HUES48 (cell line): ENCODE results near the gene LRTM1.

ENCODE experiments used
- H3K27ac ChIP-seq: one replicate; pipeline ENCODE4 v1.7.0; 2013; ENCODE audit warnings: low read depth, low read length, inconsistent platforms
- H3K27me3 ChIP-seq: 2 replicates; pipeline ENCODE4 v1.6.1; 2013; ENCODE audit warnings: mild to moderate bottlenecking, low read length; ENCODE audit not compliant: control insufficient read depth, insufficient read depth
- H3K36me3 ChIP-seq: 2 replicates; pipeline ENCODE4 v1.6.1; 2013; ENCODE audit warnings: low read length; ENCODE audit not compliant: control insufficient read depth, insufficient read depth
- H3K4me1 ChIP-seq: 2 replicates; pipeline ENCODE4 v1.6.1; 2013; ENCODE audit warnings: mild to moderate bottlenecking, low read length; ENCODE audit not compliant: control insufficient read depth, insufficient read depth
- H3K4me3 ChIP-seq: 2 replicates; pipeline ENCODE4 v1.5.1; 2013; ENCODE audit warnings: mild to moderate bottlenecking, low read depth, low read length
- H3K9ac ChIP-seq: 2 replicates; pipeline ENCODE4 v1.6.1; 2013; ENCODE audit warnings: mild to moderate bottlenecking, low read depth, low read length, moderate library complexity
- H3K9me3 ChIP-seq: 2 replicates; pipeline ENCODE4 v1.6.1; 2013; ENCODE audit warnings: low read length; ENCODE audit not compliant: control insufficient read depth, insufficient read depth

Gene LRTM1

DNA sequence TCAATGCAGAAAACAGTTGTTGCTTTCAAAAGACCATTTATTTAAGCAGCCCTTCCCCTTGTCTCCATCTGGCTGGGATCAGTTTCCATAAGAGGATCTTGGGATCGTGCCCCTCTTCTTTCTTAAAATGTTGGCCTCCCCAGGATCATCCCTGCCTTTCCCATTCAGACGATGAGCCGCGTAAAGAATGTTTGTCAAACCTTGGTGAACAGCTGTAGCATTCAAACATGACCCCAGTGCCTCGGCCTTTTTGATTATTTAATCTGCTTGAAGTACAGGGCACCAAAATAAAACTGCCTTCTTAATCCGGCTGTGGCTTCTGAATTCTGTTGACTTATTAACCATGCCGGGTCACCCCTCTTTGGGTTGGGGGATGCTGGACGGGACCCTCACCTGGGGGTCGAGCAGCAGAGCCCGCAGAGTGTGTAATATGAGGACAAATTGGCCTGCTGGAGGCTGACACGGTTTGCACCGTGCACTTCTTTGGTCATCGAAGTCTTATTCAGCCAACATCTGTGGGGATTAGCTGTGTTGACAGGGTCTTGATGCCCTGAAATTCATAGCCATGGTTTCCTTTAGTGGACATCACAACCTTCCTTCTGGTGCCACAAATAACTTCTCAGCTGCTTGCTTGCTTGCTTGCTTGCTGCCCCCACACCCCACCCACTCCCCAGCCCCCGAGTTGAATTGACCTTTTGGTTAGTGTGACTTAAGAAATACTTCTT lies at the start of gene LRTM1:
Gene LRTM1, minus strand, starts transcription at position 14 of the 725 bp plus-strand sequence. CDS start 148 bp downstream, outside the sequence.
- no peaks in the 10 kb centered on the region for H3K27me3 ChIP-seq
- H3K4me3 ChIP-seq = no peak within 1 kb of the TSS
- no peak within 1 kb of the TSS for H3K9ac ChIP-seq
- H3K4me1 ChIP-seq = no peaks in the 10 kb centered on the region
- H3K36me3 ChIP-seq = no peaks in the 10 kb centered on the region
- H3K27ac ChIP-seq = no peak within 1 kb of the TSS
- no peaks in the 10 kb centered on the region for H3K9me3 ChIP-seq

DNA sequence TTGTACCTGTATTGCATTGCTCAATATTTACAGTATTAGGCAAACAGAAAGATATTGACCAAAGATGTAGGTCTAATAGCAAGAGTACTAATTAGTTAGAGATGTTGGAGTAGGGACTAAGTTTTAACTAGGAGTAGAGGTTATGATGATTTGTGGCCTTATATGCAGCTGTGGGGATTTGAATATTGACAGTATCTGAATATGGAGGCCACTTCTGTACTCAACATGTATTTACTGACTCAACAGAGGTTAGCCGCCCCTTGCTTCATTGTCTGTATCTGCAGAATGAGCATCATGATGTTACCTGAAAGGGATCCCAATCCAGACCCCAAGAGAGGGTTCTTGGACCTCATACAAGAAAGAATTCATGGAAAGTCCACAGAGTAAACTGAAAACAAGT lies 49.6 kb upstream of the LRTM1 start:
- Histone ChIP-seq H3K27ac (no peak overlapping the region), H3K36me3 (no peaks in the 10 kb centered on the region), H3K27me3 (no peaks in the 10 kb centered on the region), H3K4me1 (no peaks in the 10 kb centered on the region), H3K9ac (no peak overlapping the region), H3K9me3 (no peaks in the 10 kb centered on the region), H3K4me3 (no peak overlapping the region)

DNA sequence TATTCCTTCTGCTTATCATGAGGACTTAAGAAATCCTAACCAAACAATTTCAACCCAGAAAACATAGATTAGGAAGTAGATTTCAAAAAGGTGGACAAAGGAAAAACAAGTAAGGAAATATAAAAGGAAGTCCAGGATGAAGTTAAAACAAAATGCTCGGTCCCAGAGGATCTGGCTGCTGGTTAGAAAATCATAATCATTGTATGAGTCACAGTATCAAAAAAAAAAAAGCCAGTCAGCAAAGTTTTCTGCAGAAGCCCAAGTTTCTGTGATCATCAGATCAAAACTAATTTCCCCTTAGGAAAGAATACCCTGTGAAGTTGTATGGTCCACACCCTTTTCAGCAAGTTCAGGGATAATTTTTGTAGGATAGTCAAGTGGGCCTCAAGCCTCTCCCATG lies 43.0 kb upstream of the LRTM1 start:
- Histone ChIP-seq H3K27ac (no peak overlapping the region), H3K4me1 (peaks cover 10% of the 10 kb centered on the region), H3K36me3 (no peaks in the 10 kb centered on the region), H3K4me3 (no peak overlapping the region), H3K27me3 (no peaks in the 10 kb centered on the region), H3K9me3 (no peaks in the 10 kb centered on the region), H3K9ac (no peak overlapping the region)

DNA sequence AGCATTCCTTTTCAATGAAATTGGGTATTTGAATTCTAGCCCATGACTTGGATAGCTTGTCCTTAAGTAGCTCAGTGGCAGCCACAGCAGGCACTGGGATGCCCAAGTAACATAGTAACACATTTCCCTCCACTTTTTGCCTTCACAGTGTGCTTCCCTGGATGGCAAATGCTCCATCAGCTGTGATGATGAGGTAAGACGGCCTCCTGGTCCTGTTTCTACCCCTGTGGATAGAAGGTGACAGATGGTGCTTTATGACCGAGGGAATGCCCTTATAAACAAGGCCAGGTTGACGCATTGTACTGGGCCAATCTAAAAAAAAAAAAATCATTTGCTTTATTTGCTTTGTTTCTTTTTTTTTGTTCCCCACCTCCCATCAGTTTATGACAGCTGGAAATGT lies 41.8 kb upstream of the LRTM1 start:
- Histone ChIP-seq H3K27ac (no peak overlapping the region), H3K4me1 (peaks cover 10% of the 10 kb centered on the region)

DNA sequence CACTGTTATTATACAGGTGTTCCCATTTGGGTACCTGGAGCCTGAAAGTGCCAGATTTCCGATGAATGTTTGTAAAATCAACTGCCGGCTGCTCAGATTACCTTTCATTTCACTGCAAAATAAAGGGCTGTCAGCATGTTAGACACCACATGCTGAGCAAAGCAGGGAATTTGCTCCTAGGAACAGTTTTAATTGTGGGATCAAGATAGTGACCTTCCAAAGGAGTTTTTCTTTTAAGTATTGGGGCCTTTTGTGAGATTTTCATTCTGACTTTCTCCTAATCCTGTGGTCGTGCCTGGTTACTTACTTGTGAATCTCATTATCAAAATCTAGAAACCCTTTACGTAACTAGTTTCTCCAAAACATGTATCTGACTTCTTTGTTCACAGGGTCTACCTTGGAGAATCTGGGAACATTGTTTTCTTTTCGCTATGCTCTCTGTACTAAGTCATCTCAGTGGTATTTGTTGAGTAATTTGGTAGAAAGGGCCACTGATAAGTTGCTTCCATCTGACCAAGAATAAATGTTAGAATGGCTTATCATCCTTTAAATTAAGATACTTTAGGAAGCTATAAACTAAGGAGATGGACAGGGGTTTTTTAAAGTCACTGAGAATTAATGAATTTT lies 40.8 kb upstream of the LRTM1 start:
- Histone ChIP-seq H3K27me3 (no peaks in the 10 kb centered on the region), H3K27ac (peak overlapping the region; percentile 46), H3K9me3 (no peaks in the 10 kb centered on the region), H3K9ac (no peak overlapping the region; the same call in 1 of the 2 replicates), H3K36me3 (no peaks in the 10 kb centered on the region), H3K4me3 (no peak overlapping the region), H3K4me1 (peaks cover 10% of the 10 kb centered on the region)

More for the DNA sequence above, 41.8 kb upstream of the LRTM1 start:
- H3K9me3 ChIP-seq = no peaks in the 10 kb centered on the region
- H3K4me3 ChIP-seq = no peak overlapping the region
- H3K27me3 ChIP-seq = no peaks in the 10 kb centered on the region
- H3K9ac ChIP-seq = no peak overlapping the region
- H3K36me3 ChIP-seq = no peaks in the 10 kb centered on the region

DNA sequence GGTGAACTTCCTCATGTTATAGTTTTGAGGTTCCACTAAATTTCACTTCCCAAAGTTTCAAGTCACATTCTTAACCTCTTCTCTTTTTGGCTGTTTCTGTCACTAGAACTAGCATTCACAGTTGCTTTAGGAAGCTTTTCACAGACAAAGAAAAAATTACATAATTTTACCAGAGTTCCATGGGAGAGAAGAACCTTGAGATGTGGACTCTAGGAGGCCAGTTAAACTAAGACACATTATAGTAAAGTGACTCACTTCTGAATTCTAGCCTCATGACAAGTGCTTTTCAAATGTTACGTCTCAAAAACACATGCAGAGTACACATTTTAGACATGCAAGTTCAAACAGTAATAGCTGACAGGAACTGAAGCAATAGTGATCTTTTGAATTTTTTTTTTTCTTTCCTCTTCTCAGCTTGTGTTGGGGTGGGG lies 39.9 kb upstream of the LRTM1 start:
- H3K4me3 ChIP-seq = no peak overlapping the region
- H3K27ac ChIP-seq = no peak overlapping the region
- H3K9ac ChIP-seq = no peak overlapping the region
- H3K9me3 ChIP-seq = no peaks in the 10 kb centered on the region
- H3K4me1 ChIP-seq = peaks cover 10% of the 10 kb centered on the region
- H3K36me3 ChIP-seq = no peaks in the 10 kb centered on the region
- H3K27me3 ChIP-seq = no peaks in the 10 kb centered on the region

DNA sequence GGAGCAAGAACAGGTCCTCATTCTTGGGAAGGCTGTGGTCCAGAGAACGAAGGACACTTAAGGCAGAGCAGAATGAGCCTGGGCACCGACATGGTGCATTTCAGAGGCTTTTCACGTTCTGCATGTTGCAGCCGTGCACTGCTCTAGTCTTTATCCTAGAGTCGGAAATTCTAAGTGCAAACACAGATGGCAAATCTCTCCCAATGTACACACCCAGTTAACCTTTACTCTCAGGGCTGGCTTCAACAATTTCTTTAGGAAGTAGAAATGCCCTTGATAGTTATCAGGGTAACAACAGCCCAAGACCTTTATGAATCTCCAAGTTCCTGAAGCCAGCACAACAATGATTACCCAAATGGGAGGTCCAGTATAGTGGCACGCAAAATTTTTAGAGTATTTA lies 39.1 kb upstream of the LRTM1 start:
- Histone ChIP-seq H3K27me3 (no peaks in the 10 kb centered on the region), H3K4me3 (no peak overlapping the region), H3K36me3 (no peaks in the 10 kb centered on the region), H3K9me3 (no peaks in the 10 kb centered on the region), H3K4me1 (peaks cover 10% of the 10 kb centered on the region), H3K27ac (no peak overlapping the region), H3K9ac (no peak overlapping the region)

DNA sequence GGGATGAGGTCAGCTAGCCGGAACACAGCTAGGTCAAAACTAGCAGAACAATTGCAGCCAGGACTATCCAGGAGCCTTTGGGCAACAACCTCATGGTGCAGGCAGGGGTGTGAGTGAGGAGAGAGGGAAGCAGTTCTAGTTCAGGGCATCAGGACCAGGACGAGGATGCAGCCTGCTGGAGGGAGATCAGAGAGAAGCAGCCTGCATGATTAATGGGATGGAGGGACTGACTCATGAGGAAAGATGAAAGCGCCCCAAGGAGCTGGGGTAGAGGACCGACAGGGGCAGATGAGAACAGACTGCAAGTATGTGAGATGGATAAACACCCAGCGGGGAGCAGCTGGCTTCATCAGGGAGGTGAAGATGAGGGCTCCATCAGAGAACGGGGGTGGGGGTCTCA lies 37.9 kb upstream of the LRTM1 start:
- H3K4me3 ChIP-seq = no peak overlapping the region

DNA sequence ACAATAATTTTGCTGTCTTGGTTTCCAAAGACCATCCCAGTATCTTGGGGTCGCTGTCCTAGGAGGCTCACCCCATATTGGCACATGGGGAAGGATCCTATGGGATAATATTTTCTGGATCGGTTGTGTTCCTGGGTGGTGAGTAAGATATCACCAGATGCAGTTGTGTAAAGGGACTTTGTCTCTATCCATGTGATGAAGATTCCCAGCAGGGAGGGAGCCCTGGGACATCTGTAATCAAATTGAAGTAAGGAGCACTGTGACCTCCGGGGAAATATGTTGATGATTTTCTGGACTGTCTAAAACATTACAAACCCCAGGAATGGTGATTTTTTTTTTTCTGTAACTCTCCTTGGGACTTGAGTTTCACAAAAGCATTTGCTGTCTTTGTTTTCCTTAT lies 36.2 kb upstream of the LRTM1 start:
- no peaks in the 10 kb centered on the region for H3K27me3 ChIP-seq
- H3K9me3 ChIP-seq = no peaks in the 10 kb centered on the region
- H3K4me3 ChIP-seq = no peak overlapping the region
- H3K27ac ChIP-seq = no peak overlapping the region
- peaks cover 14% of the 10 kb centered on the region for H3K4me1 ChIP-seq
- no peak overlapping the region for H3K9ac ChIP-seq
- H3K36me3 ChIP-seq = no peaks in the 10 kb centered on the region

More for the DNA sequence above, 37.9 kb upstream of the LRTM1 start:
- no peak overlapping the region for H3K27ac ChIP-seq
- H3K9ac ChIP-seq = no peak overlapping the region
- no peaks in the 10 kb centered on the region for H3K9me3 ChIP-seq
- H3K36me3 ChIP-seq = no peaks in the 10 kb centered on the region
- H3K27me3 ChIP-seq = no peaks in the 10 kb centered on the region
- peaks cover 10% of the 10 kb centered on the region for H3K4me1 ChIP-seq

DNA sequence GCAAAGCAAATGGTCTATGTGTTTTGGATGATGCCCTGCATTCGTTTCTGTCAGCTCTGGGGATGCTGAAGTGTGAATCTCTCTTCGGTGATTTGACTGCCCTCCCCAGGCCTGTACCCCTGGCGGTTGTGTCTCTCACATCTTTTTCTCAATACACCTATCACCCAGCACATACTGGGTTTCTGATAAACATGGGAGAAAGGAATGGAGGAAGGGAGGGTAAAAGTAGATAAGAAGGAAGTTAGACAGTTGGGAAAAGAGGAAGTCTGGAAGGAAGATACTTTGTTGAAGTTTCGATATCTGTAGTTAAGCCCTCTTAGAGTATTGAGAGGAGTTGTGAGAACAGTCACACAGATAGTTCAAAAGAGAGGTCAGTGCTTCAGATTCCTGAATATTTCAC lies 35.8 kb upstream of the LRTM1 start:
- no peak overlapping the region for H3K4me3 ChIP-seq
- H3K9me3 ChIP-seq = no peaks in the 10 kb centered on the region
- no peak overlapping the region for H3K9ac ChIP-seq
- H3K27ac ChIP-seq = no peak overlapping the region
- H3K36me3 ChIP-seq = no peaks in the 10 kb centered on the region
- peaks cover 12% of the 10 kb centered on the region for H3K4me1 ChIP-seq
- no peaks in the 10 kb centered on the region for H3K27me3 ChIP-seq

DNA sequence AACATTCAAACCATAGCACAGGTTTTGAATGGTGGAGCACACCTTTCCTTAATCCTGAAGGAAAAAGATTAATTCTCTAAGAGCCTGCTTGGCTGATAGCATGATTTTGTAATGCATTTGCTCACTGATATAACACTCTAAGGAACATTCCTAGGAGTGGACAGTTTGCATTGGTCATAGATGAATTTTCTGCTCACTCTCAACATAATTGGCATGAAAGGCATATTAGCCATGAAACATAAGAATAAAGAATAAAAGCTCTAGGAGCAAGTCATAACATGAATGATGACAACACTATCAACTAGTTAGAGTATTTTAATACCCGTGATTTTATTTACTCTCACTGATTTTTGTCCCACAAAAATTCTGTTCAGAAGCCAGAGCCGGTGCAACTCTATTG lies 34.3 kb upstream of the LRTM1 start:
- H3K36me3 ChIP-seq = no peaks in the 10 kb centered on the region
- H3K9me3 ChIP-seq = no peaks in the 10 kb centered on the region
- H3K9ac ChIP-seq = no peak overlapping the region
- no peak overlapping the region for H3K27ac ChIP-seq
- no peaks in the 10 kb centered on the region for H3K27me3 ChIP-seq
- H3K4me1 ChIP-seq = peaks cover 4% of the 10 kb centered on the region
- H3K4me3 ChIP-seq = no peak overlapping the region
